Suprapubic skin (tissue), 4 donors: ENCODE data around the gene C10orf95. TPM values are rescaled to one million over a fixed set of nuclear protein-coding genes. Genes with fewer than 3 reads are reported as not detected.

ENCODE experiments used
- DNase-seq, 2 donors: peaks; one replicate each; pipeline ENCODE4 v3.0.0-alpha.2; 2019; ENCODE audit warnings: low spot score in 2 of 2
- H3K27ac ChIP-seq: fragments of 200-600 bp; sonication (generic); one replicate; pipeline ENCODE4 v1.5.1; 2019
- H3K27me3 ChIP-seq: fragments of 200-600 bp; sonication (generic); one replicate; pipeline ENCODE4 v1.5.1; 2019
- H3K36me3 ChIP-seq: fragments of 200-600 bp; sonication (generic); one replicate; pipeline ENCODE4 v1.5.1; 2019
- H3K4me1 ChIP-seq: fragments of 200-600 bp; sonication (generic); one replicate; pipeline ENCODE4 v1.5.1; 2019
- H3K4me3 ChIP-seq: fragments of 200-600 bp; sonication (generic); one replicate; pipeline ENCODE4 v1.5.1; 2019; ENCODE audit warnings: mild to moderate bottlenecking
- H3K9me3 ChIP-seq: fragments of 200-600 bp; sonication (generic); one replicate; pipeline ENCODE4 v1.5.1; 2019
- EP300 ChIP-seq: sonication (generic); formaldehyde crosslinking; IDR thresholded peaks from one replicate; pipeline ENCODE4 v1.6.1; 2017; ENCODE audit warnings: antibody characterized with exemption
- POLR2A ChIP-seq, 2 donors: fragments of 450-650 bp; IDR thresholded peaks; one replicate each; pipeline ENCODE4 v1.6.1; 2017; ENCODE audit warnings: antibody characterized with exemption in 2 of 2, mild to moderate bottlenecking in 2 of 2, moderate library complexity in 2 of 2
- POLR2AphosphoS5 ChIP-seq, 3 donors: sonication (generic); formaldehyde crosslinking; IDR thresholded peaks; one replicate each; pipeline ENCODE4 v1.6.1; 2017; ENCODE audit warnings: antibody characterized with exemption in 3 of 3
- WGBS: methylation state at CpG from one replicate; pipeline ENCODE4 v1.1.5; 2018; 5-methylcytosine and 5-hydroxymethylcytosine counted together
- total RNA-seq, 4 donors: library from RNA; depleted of rRNA; stranded (reverse); fragments of >200 nt; gene quantifications; one replicate each; pipeline ENCODE4 v1.1.0, GENCODE V29; 2016
- TF ChIP-seq, protein P1 (sequence below), 2 donors: fragments of 200-600 bp in 1 of 2; fragments of 450-650 bp in 1 of 2; sonication (generic) in 1 of 2; IDR thresholded peaks; one replicate each; pipeline ENCODE4 v1.5.1; 2016 to 2019; ENCODE audit warnings: antibody characterized with exemption in 2 of 2, mild to moderate bottlenecking in 1 of 2, moderate library complexity in 1 of 2

Gene C10orf95
- total RNA-seq, 4 donors from 2014 or later, result 1.4 to 7.1 (median 5.4) TPM

DNA sequence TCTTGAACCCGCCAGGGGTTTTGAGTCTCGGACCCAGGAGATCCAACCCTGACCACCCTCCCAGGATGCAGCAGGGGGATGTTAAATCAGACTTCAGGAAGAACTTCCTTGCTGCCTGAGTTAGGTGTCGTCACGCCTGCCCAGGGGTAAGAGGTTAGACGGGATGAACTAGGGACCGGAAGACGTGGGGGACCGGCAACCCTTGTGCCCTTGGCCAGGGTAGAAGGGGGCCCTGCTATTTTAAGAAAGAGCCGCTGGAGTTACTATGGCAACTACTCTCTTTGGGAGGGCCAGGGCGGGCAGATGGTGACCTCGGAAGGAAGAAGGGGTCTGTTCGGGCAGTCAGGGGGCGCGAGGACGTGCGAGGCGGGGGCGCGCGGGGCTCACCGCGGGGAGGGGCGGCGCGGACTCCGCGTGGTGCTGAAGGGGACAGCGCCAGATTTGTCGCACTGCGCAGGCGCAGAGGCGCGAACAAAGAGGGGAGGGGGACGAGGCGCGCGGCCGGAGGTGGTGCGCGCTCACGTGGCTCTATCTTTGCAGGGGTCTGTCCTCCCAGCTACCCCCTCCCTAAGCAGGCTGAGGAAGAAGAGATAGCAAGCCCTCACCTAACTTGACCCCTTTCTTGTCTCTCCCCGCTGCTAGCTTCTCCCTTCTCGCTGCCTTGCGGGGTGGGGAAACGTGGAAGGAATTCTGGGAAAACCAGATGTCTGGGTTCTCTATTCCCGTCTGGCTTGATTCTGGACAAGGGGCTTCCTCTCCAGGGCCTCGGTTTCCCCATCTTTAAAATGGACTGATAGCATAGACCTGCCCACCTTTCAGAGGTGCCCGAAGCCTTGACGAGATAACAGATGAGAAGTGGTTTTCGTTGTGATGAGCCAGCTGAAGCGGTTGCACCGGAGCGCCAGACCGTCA lies 31.8 kb downstream of the C10orf95 start:
- WGBS, result 2% methylated on average over 19 of the region's 54 CpGs
- Histone ChIP-seq H3K27ac (no peak overlapping the region), H3K4me1 (peaks cover 39% of the 10 kb centered on the region)

DNA sequence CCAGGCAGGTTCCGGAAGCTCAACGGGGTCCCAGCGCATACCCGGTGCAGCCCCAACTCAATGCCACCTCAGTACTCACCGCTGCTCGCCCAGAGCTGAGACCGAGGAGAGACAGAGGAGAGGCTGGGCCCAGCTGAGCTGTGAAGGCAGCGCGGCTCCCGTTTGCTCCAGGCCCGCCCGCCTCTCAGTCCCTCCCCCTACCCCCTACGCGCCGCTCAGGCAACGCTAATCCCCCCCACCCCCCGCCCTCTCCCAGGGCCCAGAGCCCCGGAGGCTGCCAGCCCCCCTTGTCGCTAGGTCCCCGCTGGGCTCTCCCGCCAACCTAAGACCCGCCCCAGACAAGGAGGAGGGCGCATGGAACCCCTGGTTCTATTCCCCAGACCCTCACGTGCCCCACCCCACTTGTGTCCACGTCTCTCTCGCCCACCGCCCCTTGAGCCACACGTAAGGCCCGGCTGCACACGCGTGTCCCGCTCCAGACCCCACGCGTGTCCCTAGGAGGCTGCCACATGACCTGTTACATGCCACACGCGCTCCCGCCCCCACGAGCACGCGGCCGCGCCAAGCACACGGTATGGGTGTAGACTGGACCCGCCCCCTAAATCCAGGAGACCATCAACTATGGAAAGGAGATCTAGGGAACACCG lies 32.6 kb downstream of the C10orf95 start, which contains the start of gene PSD:
PSD (minus strand) TSS at position 164 of the 647 bp plus-strand sequence. CDS start 1,747 bp downstream, outside the sequence.
- 3% methylated on average over 22 of the region's 45 CpGs for WGBS
- DNase-seq, result no peak
- Histone ChIP-seq H3K27ac (no peak within 1 kb of the TSS), H3K27me3 (peaks cover 50% of the 10 kb centered on the region), H3K36me3 (peaks cover 3% of the 10 kb centered on the region), H3K4me3 (peak within 1 kb of the TSS; percentile 69), H3K4me1 (peaks cover 39% of the 10 kb centered on the region), H3K9me3 (no peaks in the 10 kb centered on the region)
- TF ChIP-seq, protein P1, sequence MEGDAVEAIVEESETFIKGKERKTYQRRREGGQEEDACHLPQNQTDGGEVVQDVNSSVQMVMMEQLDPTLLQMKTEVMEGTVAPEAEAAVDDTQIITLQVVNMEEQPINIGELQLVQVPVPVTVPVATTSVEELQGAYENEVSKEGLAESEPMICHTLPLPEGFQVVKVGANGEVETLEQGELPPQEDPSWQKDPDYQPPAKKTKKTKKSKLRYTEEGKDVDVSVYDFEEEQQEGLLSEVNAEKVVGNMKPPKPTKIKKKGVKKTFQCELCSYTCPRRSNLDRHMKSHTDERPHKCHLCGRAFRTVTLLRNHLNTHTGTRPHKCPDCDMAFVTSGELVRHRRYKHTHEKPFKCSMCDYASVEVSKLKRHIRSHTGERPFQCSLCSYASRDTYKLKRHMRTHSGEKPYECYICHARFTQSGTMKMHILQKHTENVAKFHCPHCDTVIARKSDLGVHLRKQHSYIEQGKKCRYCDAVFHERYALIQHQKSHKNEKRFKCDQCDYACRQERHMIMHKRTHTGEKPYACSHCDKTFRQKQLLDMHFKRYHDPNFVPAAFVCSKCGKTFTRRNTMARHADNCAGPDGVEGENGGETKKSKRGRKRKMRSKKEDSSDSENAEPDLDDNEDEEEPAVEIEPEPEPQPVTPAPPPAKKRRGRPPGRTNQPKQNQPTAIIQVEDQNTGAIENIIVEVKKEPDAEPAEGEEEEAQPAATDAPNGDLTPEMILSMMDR (IDR thresholded peaks at IDR 0.05), result no peak
- TF ChIP-seq EP300 (no peak), POLR2A (IDR thresholded peaks at IDR 0.05) (no peak), POLR2AphosphoS5 (IDR thresholded peaks at IDR 0.05) (no peak)

More for the DNA sequence above, 31.8 kb downstream of the C10orf95 start:
- H3K4me3 ChIP-seq, result peak overlapping the region; percentile 69
- DNase-seq, result no peak
- peaks cover 11% of the 10 kb centered on the region for H3K36me3 ChIP-seq
- H3K9me3 ChIP-seq, result no peaks in the 10 kb centered on the region
- TF ChIP-seq POLR2A (IDR thresholded peaks at IDR 0.05) (no peak), POLR2AphosphoS5 (IDR thresholded peaks at IDR 0.05) (no peak), EP300 (no peak)
- TF ChIP-seq, protein P1 (IDR thresholded peaks at IDR 0.05), result no peak
- peaks cover 45% of the 10 kb centered on the region for H3K27me3 ChIP-seq

DNA sequence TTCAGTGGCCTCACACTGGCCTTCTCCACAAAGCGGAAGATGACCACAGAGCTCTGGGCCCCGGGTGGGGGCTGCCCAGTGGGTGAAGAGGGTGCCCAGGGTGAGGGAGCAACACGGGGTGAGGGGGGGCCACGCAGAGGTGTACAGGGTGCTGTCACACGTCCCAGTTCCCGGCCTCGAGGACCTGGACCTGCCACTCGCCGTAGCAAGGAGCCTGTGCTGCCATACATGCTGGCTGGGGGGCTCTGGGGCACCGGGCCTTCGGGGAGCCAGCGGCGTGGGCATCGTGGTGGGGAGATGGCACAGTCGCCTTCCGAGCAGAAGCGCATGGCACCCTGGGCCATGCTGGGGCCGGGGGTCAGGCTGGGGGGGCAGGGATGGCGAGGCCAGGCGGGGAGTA lies 34.6 kb downstream of the C10orf95 start:
- H3K4me1 ChIP-seq, result peaks cover 20% of the 10 kb centered on the region
- no peaks in the 10 kb centered on the region for H3K9me3 ChIP-seq
- H3K4me3 ChIP-seq, result no peak overlapping the region
- H3K27ac ChIP-seq, result no peak overlapping the region
- TF ChIP-seq POLR2A (IDR thresholded peaks at IDR 0.05), result no peak
- TF ChIP-seq POLR2AphosphoS5 (IDR thresholded peaks at IDR 0.05), result no peak
- no peak for TF ChIP-seq EP300
- TF ChIP-seq, protein P1 (IDR thresholded peaks at IDR 0.05), result no peak
- 70% methylated on average over 16 of the region's 20 CpGs for WGBS
- H3K27me3 ChIP-seq, result peaks cover 70% of the 10 kb centered on the region
- DNase-seq, result no peak
- H3K36me3 ChIP-seq, result no peaks in the 10 kb centered on the region

DNA sequence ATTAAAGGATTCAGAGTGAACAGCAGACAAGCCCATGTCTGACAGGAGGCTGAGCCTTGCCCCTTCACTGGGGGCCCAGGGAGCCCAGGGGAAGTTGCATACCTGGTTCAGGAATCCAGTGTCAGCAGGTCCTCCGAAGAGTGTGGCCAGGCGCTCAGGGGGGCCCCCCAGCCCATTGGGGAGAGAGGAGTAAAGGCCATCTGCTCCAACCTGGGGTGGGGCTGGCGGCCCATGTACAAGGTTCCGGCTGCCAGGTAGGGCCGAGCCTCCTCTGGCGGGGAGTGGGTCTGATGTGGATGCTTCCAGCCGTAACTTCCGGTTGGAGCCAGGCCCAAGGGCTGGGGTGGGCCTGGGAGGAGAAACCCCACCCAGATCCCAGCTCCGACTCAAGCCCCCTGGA lies 35.1 kb downstream of the C10orf95 start:
- TF ChIP-seq, protein P1 (IDR thresholded peaks at IDR 0.05), result no peak
- Histone ChIP-seq H3K36me3 (no peaks in the 10 kb centered on the region), H3K4me1 (peaks cover 20% of the 10 kb centered on the region), H3K27me3 (peaks cover 74% of the 10 kb centered on the region), H3K9me3 (no peaks in the 10 kb centered on the region), H3K4me3 (no peak overlapping the region), H3K27ac (no peak overlapping the region)
- no peak for DNase-seq
- 61% methylated on average over 7 of the region's 9 CpGs for WGBS

DNA sequence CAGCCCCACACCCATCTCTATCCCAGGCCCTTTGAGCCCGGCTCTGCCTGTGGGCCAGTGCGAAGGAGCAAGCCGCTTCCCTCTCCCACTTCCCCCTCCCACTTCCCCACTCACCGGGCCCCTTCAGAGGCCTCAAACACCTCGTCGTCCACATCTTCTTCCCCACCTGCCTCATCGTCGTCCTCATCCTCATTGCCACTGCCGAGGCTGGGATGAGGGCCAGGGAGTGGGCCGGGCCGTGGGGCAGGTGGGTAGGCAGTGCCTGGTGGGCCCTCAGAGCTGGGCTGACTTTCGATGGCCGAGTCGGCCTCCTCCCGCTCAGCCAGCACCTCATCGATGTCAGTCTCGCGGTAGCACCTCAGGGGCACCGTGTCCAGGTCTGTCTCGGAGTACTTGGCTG lies 36.6 kb downstream of the C10orf95 start:
- H3K4me3 ChIP-seq, result no peak overlapping the region
- TF ChIP-seq EP300, result no peak
- TF ChIP-seq POLR2AphosphoS5 (IDR thresholded peaks at IDR 0.05), result no peak
- TF ChIP-seq POLR2A (IDR thresholded peaks at IDR 0.05), result no peak
- H3K36me3 ChIP-seq, result no peaks in the 10 kb centered on the region
- DNase-seq, result no peak
- H3K27me3 ChIP-seq, result peaks cover 89% of the 10 kb centered on the region
- H3K27ac ChIP-seq, result no peak overlapping the region
- no peaks in the 10 kb centered on the region for H3K9me3 ChIP-seq
- H3K4me1 ChIP-seq, result peaks cover 23% of the 10 kb centered on the region
- 31% methylated on average over 12 of the region's 20 CpGs for WGBS
